T1000 (cell line): Measurements from ENCODE around the gene ZFP14.
"Not testable (repeated sequence)": the region's sequence is repeated elsewhere in the genome, so short reads cannot be mapped to it uniquely, and the experiment has no call there.

Experiments used
- DNase-seq: peaks from one replicate; lab custom pipeline; 2025; ENCODE audit warnings: mixed read lengths; lab: John Stamatoyannopoulos, UW

Gene ZFP14

DNA sequence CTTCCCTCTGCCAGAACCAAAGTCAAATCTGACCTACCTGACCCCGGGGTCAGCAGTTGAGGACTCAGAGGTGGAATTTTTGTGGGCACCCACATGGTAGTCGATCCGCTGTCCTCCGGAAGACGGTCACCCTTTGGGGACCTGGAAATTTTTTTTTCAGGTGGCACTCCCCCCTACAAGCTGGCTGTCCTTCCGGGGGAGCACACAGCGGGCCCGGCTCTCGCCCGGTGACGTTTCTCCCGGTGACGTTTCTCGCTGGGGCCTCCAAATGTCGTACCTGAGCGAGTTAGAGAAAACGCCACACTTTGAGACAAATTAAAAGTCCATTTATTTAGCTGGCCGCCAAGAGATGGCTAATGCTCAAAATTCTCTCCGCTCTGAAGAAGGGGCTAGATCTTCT lies 48.8 kb downstream of the ZFP14 start:
- no peak for DNase-seq

DNA sequence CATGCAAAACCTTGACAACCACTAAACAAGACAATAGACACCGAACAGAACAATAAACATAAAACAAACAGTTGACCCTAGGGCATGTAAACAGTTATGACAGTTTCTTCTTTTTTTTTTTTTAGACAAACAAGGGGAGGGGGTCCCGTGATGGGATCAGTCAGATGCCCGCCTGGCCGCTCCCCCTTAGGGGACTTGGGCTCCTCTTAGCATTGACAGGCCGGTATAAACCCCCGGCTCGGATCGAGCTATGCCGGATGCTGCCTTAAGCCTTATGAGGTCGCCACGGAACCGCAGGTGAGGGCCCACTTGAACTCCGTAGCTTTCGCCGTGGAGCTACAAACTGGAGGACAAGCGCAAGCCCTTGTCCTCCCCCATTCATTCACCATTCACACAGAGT lies 49.5 kb downstream of the ZFP14 start:
- not testable (repeated sequence) for DNase-seq

DNA sequence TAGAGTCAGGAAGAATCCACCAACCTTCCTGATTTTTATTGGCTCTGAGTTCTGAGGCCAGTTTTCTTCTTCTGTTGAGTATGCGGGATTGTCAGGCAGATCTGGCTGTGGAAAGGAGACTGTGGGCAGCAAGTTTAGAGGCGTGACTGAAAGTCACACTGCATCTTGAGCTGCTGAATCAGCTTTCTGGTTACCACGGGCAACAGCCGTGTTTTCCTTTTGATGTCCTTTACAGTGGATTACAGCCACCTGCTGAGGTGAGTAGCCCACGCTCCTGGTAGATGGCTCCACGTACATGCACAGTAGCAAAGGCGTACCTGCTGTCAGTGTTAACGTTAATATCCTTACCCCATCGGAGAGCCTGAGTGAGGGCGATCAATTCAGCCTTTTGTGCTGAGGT lies 52.4 kb downstream of the ZFP14 start:
- not testable (repeated sequence) for DNase-seq

DNA sequence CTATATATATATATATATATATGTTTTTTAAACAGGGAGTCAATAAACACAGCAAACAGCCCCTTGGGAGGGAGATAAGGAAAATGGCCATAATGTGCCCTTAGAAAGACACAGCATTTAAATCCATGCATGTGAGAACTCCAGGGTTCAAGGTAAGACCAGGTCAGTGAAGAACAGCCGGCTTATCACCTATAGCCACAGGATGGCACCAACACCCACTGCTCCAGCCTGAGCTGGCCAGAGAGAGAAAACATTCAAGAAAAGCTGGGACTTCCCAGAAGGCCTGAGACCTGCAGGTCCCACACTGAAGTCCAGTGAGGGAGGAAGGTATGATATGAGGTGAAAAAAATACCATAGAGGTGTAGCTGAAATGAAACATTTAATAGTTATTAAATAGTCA lies 63.8 kb downstream of the ZFP14 start:
- DNase-seq: not testable (repeated sequence)

DNA sequence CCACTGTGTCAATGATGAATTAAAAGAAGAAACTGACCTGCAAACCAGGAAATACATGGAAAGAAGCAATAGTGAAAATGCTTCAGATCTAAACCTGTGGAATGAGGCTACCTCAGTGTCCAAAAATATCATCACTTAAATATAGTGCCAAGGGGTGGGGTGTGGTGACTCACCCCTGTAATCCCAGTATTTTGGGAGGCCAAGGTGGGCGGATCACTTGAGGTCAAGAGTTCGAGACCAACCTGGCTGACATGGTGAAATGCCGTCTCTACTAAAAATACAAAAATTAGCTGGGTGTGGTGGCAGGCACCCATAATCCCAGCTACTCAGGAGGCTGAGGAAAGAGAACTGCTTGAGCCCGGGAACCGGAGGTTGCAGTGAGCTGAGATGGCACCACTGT lies 64.9 kb downstream of the ZFP14 start:
- DNase-seq: not testable (repeated sequence)

DNA sequence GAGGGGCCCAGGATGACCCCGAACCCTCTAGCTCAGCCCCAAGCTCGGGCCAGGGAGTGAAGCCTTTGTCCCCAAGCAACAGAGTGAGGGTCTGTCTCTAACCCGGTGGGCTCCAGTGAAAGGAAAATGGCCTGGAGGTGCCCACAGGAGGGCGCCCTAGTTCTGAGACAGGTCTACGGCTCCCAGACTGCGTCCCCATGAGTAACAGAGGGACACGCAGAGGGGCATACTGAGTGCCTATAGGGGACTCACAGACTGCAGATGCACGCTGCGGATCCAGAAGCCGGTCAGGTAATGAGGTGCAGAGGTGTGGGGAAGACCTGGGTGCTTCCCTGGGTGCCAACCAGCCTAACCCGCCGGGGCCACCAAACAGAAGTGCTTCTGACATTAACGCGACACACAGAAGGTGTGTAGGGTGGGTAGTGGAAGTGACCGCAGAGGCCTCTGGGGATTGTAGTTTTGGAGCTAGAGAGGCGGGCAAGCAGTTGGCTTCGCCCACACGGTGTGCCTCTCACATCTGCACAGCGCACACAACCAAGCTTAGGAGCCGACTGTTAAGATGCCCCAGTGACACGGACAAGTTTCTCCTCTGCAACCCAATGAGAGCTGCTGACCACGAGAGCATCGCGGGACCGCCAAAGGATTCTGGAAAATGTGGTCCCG lies 67.8 kb downstream of the ZFP14 start:
- DNase-seq: not testable (repeated sequence)

DNA sequence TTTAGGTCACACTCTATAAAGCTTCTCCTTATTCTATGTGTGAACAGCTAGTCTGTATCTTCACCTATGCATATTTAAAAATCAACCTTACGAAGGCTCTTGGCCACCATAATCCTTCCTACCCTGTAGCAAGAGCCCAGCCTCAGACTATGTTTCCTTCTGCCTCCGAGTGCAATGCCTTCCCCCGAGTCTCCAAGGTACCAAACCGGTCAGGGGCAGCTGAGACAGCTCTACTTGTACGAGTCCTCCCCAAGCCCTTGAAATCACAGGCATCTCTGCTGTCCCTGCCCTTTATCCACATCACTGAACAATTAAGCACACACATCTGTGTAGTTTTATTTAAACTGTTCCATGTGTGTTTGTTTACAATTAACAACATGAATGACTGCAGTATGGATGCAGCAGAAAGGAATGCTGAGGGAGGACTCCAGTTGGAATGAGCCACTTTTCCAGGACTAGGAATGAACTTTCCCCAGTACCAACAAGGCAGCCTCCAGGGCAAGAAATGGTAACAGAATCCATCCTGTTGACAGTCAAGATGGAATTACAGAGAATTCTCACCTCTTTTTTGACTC lies 68.5 kb downstream of the ZFP14 start:
- DNase-seq: not testable (repeated sequence)

DNA sequence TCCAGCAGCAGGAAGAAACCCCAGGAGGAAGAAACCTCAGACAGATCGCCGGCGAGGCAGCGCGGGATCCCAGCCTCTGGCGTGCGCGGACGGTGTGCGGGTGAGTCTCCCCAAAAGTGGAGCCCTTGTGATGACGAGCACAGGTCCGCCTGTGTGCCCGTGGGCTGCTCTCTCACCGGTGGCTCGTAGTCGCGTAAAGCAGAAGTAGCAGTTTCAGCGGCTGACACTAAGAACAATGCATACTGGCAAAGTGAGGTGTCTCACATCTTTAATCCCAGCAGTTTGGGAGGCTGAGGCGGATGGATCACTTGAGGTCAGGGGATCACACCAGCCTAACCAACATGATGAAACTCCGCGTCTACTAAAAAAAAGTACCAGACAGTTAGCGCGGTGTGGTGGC lies 69.2 kb downstream of the ZFP14 start:
- DNase-seq: not testable (repeated sequence)

DNA sequence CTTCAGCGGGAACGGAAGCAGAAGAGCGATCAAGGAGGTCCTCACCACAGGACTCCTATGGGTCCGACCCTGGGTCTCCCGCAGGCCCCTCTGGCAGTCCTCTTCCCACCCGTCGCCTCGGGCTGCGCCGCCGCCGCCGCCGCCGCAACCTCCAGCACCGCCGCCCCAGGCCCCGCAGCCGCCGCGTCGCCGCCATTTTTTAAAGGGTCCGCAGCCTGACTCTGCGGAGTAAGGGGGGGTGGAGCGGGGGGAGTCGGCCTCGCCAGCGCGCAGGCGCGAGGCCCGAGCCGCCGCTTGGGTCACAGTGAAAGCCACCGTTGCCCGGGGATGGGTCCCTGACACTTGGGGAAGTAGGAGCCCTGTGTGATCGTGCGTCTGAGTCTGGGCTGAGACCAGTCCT lies 69.7 kb downstream of the ZFP14 start:
- not testable (repeated sequence) for DNase-seq

DNA sequence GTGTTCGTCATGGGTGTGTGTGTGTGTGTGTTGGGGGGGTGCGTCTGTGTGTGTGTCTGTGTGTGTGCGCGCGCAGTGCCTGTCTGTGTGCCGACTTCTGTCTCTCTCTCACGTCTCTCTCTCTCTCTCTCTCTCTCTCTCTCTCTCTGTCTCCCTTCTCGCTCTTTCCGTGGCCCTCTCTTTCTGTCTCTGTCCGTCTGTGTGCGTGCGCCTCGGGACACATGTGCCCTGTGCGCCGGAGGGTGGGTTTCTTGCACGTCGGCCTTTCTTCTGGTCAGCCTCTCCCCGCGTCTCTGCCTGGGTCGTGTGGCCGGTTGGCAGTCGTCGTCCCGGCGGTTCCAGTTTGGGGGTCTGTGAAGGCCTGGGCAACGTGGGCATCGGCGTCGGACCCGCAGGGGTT lies 86.7 kb downstream of the ZFP14 start:
- DNase-seq: not testable (repeated sequence)
